ENCODE measurements around the gene RPRML. TPM values are rescaled to one million over a fixed set of nuclear protein-coding genes. Genes with fewer than 3 reads are reported as not detected.

Gene RPRML
- total RNA-seq, 1 experiment from 2014 or later, result 0.54 TPM

GRCh38 chr17:46963571-46963970 lies 15.5 kb downstream of the RPRML start:
- intact Hi-C loops (cut with micrococcal nuclease; ENCODE audit: unreplicated experiment), result no loop called here
- TF ChIP-seq POLR2AphosphoS5 (IDR thresholded peaks at IDR 0.05; ENCODE audit: low read depth, low read length) (no peak), TCF7L2 (IDR thresholded peaks at IDR 0.05; ENCODE audit: low read depth, low read length) (no peak), REST (IDR thresholded peaks at IDR 0.05; ENCODE audit: insufficient read depth in 1 of 2, low read depth in 2 of 2, low read length in 1 of 2) (no peak), SIN3A (IDR thresholded peaks at IDR 0.05; ENCODE audit: borderline replicate concordance, insufficient read depth, low read depth, low read length) (no peak), CTCF (IDR thresholded peaks at IDR 0.05) (no peak)

GRCh38 chr17:46962374-46962790 lies 16.7 kb downstream of the RPRML start:
- H3K9me3 ChIP-seq (ENCODE audit: control insufficient read depth, insufficient read depth, low read depth, low read length), result no peaks in the 10 kb centered on the region
- no peaks in the 10 kb centered on the region for H3K36me3 ChIP-seq (ENCODE audit: control insufficient read depth, insufficient read depth, low read length)
- H3K4me1 ChIP-seq (ENCODE audit: control insufficient read depth, insufficient read depth, low read length), result no peaks in the 10 kb centered on the region
- H3K27me3 ChIP-seq (ENCODE audit: control insufficient read depth, insufficient read depth, low read length), result peaks cover 2% of the 10 kb centered on the region; the same call in 1 of the 2 replicates
- no peak for DNase-seq (ENCODE audit: low read depth, low spot score)
- H3K4me3 ChIP-seq (ENCODE audit: low read depth in 2 of 2, low read length in 2 of 2), result no peak overlapping the region
- POLR2A ChIA-PET, result no interaction called here
- no peak for TF ChIP-seq CTCF (IDR thresholded peaks at IDR 0.05)
- intact Hi-C loops (cut with micrococcal nuclease; ENCODE audit: unreplicated experiment), result no loop called here
- CTCF ChIA-PET, result no interaction called here
- H3K27ac ChIP-seq (ENCODE audit: low read length), result no peak overlapping the region
- no TSS peak for BruUV-seq (replicated peaks)
- ATAC-seq, result no peak
- in situ Hi-C loops (cut with HindIII; ENCODE audit: low pct_unique_long_range_greater_than_20kb, low sequenced_read_pairs), result no loop called here

More at GRCh38 chr17:46963571-46963970, 15.5 kb downstream of the RPRML start:
- no TSS peak for BruUV-seq (replicated peaks)
- H3K27me3 ChIP-seq (ENCODE audit: control insufficient read depth, insufficient read depth, low read length), result peaks cover 2% of the 10 kb centered on the region; the same call in 1 of the 2 replicates
- in situ Hi-C loops (cut with HindIII; ENCODE audit: low pct_unique_long_range_greater_than_20kb, low sequenced_read_pairs), result no loop called here
- H3K4me3 ChIP-seq (ENCODE audit: low read depth in 2 of 2, low read length in 2 of 2), result no peak overlapping the region
- DNase-seq (ENCODE audit: low read depth, low spot score) (no peak), ATAC-seq (no peak)
- H3K27ac ChIP-seq (ENCODE audit: low read length), result no peak overlapping the region
- POLR2A ChIA-PET, result no interaction called here
- CTCF ChIA-PET, result no interaction called here
- H3K36me3 ChIP-seq (ENCODE audit: control insufficient read depth, insufficient read depth, low read length), result no peaks in the 10 kb centered on the region
- H3K4me1 ChIP-seq (ENCODE audit: control insufficient read depth, insufficient read depth, low read length), result no peaks in the 10 kb centered on the region
- no peaks in the 10 kb centered on the region for H3K9me3 ChIP-seq (ENCODE audit: control insufficient read depth, insufficient read depth, low read depth, low read length)

Data from Panc1 (cell line).